GM10847 (cell line): ENCODE results near the gene MSMO1.

Experiments
- POLR2A ChIP-seq: IDR thresholded peaks from 2 replicates; pipeline ENCODE4 v1.6.1; 2011; ENCODE audit not compliant: insufficient read length; ENCODE audit errors: extremely low read depth

MSMO1 gene

DNA sequence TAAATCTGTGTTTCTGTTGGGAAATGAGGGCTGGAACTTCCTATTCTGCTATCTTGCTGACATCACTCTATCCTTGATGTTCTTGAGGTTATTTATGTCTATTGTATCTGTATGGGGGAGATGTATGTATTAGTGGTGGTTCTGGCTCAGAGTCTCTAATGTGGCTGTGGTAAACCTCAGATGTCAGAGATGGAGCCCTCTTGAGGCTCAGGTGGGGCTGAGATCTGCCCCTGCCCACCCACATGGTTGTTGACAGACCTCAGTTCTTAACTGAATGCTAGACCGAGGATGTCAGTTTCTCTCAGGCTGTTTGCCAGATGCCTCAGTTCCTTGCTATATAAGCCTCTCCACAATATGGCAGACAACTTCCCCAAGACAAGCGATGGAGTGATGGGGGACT, 48.0 kb downstream of the MSMO1 start:
- TF ChIP-seq POLR2A, result no peak

DNA sequence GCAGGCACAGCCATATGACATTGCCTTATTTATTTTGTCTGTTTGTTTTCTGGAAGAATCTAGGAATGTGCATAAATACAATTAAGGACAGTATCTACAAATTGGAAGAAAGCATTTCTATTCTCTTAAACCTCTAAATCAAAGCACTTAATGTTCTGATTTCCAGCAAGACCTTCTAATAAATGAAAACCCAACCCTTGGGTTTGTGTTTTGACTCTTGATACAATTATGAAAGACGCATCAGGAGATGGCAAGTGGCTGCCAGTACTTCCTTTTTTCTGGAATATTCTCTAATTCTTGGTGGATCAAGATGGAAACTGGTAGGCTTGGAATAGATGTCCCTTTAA, 50.9 kb downstream of the MSMO1 start:
- no peak for TF ChIP-seq POLR2A

DNA sequence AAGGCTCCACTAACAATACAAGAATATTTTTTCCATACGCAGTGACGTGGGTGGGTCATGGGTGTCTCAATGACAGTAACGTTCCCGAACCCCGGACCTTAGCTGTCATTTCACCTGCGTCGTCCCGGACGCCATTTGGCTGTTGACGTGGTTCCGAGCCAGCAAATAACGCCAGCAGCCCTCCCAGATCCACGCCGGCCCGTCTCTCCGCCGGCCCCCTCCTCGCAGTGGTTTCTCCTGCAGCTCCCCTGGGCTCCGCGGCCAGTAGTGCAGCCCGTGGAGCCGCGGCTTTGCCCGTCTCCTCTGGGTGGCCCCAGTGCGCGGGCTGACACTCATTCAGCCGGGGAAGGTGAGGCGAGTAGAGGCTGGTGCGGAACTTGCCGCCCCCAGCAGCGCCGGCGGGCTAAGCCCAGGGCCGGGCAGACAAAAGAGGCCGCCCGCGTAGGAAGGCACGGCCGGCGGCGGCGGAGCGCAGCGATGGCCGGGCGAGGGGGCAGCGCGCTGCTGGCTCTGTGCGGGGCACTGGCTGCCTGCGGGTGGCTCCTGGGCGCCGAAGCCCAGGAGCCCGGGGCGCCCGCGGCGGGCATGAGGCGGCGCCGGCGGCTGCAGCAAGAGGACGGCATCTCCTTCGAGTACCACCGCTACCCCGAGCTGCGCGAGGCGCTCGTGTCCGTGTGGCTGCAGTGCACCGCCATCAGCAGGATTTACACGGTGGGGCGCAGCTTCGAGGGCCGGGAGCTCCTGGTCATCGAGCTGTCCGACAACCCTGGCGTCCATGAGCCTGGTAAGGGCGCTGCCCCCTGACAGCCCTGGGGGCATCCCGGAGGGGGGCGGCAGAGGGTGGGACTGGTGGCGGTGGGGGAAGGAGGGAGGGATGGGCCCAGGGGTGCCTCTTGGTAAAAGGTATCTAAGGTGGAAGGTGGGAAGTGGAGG, 51.5 kb downstream of the MSMO1 start, which contains the start of gene CPE:
Gene CPE (plus strand): TSS at position 264 of the 933 bp plus-strand sequence. CDS start 214 bp downstream, at position 478.
- TF ChIP-seq POLR2A, result no peak

DNA sequence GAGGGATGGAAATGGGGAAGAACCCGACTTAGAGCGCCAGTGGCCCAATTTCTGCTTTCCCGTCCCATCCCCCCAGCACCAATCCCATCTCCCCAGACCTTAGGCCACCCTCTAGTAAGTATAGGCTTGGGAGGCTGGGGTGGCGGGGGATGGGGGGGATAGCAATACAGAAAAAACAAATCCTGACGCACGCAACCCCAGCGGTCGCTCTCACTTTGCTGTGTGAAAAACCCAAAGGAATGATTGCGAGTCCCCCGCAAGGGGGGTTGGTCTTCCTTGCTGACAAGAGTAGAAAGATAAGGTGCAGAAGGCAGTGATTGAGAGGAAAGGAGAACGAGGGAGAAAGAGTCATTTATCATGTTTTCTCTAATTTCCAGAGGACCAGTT, 52.2 kb downstream of the MSMO1 start:
- no peak for TF ChIP-seq POLR2A

DNA sequence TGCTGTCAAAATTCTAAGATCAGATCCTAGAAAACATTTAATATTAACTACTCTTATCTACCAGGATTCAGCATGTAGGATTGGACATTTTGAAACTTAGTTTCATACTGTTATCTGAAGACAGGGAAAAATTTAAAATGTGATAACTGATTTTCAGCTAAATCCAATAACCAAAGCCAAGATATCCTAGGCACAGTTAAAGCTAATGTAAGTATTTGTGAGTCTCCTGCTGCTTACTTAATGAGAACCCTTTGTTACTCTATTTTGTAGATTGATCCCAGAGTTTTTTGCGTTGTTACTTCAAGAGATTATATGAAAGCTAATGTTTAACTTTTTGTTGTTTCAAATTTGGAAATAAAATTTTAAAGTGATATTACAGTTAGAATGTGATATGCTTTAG, 53.3 kb downstream of the MSMO1 start:
- no peak for TF ChIP-seq POLR2A

DNA sequence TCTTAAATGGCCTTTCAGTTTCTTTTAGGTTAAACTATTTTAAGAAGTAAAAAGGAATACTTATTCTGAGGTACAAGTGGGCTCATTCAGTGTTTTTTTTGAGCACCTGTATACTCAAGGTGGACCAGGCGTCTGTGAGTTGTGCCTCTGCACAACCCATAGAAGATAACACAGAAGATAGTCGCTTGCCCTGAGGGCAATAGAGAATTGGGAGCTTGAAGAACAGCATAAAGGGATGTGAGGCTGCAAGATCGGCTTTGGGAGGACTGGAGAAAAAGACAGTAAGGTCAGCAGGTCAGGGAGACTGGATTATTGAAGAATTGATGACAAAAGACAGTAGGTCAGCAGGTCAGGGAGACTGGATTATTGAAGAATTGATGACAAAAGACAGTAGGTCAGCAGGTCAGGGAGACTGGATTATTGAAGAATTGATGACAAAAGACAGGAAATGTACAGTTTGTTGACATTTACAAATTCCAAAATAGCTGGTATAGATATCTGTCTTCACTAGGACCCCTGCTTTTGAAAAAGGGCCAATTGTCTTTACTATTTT, 54.4 kb downstream of the MSMO1 start:
- TF ChIP-seq POLR2A, result no peak

DNA sequence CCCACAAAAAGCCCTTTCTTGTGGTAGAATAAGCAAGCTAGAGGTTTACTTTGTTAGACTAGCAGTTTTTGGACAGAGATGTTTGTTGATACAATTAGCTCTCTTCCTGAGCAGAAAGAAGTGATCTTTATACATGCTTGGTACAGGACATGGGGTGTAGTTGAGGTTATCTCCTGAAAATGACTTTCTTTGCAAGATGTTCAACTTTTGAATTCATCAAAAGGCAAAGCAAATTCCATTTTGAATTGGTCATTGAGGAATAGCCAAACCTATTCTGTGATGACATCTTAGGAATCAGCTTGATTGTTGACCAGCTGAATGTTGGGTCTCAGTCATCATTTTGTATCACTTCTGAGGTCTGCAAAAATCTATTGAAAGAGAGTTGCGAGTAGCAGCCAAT, 55.2 kb downstream of the MSMO1 start:
- no peak for TF ChIP-seq POLR2A

DNA sequence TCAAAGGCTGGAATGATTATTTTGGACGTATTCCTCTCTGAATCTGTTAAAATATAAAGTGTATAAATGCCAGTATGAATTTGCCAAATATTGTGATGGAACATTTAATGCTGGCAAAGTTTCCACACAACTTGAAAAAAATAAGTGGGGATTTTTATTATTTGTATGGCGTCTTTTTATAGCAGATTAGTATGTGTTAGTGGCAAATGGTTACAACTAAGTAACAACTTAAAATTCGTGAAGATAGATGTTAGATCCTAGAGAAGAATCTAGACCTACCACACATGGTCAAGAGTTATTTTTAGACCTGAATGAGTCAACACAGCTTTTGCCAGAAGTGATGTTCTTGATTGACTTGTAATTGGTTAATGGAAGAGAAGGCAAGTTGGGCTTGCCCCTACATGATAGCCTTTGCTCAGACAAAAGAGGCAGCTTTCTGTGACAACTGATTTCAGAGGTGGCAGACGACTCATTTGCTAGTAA, 56.2 kb downstream of the MSMO1 start:
- TF ChIP-seq POLR2A, result no peak

DNA sequence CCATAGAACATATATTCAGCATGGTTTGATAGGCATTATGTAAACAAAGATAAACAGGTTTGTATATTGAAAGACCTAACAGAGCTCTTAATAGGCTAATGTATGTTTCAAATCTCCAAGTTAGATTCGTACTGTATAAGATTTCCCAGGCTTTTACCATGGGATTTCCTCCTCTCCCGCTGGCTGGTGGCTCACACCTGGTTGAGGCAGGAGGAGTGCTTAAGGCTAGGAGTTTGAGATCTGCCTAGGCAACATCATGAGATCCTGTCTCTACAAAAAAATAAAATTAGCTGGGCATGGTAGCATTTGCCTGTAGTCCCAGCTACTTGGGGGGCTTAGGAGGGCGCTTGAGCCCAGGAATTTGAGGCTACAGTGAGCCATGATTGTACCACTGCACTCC, 56.7 kb downstream of the MSMO1 start:
- no peak for TF ChIP-seq POLR2A

DNA sequence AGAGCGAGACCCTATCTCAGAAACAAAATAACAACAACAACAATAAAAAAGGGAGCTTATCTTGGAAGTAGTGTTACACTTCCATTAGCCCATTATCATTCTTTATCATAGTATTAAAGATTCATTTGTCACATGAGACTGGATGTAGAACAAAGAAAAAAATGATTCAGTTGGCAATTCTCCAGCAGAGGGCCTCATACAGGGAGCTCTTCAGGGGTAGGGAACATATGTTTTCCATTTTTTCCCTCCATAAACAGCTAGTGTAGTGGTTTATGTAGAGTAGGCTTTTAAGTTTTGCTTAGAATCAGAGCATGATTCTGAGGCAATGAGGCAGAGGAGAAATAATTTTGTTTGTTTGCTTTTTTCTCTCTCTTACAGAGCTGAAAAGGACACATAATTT, 57.1 kb downstream of the MSMO1 start:
- no peak for TF ChIP-seq POLR2A

DNA sequence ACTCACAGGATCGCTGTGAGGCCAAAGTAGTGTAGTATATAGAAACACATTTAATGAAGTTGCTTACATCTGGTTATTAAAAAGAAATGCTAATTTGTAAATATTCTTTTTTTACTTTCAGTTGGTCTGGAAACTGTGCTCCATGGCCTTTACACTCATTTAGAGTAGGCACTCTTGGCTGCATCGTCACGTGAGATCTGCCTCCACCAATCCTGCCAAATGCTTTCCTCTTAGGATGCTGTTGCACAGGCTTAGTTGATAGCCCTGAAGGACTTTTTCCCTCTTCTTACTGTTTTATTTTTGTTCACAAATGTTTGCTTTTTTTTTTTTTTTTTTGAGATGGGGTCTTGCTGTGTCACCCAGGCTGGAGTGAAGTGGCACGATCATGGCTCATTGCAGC, 57.7 kb downstream of the MSMO1 start:
- TF ChIP-seq POLR2A, result no peak

DNA sequence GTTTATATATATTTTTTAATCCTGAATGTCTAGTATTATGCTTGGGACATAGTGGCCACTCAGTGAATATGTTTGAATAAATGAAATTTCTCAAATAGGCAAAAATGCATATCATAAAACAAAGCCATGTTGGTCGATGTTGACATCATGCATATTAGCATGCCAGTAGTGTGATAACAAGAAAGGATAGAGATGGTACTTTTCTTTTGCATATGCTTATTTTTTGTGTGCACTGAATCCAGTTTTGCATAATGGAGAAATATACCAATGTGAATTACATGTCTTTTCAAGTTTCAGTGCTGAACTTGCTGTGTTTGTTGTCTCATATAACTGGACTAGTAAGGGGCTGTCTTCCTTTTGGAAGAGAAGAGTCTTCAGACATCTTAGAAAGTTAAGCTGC, 58.9 kb downstream of the MSMO1 start:
- TF ChIP-seq POLR2A, result no peak

DNA sequence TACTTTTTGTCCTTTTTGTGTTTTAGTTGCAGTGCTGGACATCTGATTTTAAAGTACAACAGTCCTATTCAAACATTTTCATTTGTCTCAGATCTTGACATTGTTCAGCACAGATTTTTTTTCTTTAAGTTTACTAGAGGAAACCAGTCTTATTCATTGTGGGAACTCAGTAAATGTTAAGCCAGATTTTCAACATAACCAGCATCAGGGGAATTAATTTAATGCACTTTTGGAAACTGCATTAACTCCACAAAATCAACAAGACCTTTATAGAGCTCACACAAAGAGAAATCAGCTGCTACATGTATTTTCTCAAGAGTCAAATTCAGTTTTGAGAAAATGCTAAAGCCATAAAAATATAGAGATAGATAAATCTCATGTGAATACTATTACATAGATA, 61.3 kb downstream of the MSMO1 start:
- no peak for TF ChIP-seq POLR2A
